K562 (cell line): Measurements from ENCODE around the gene ANKRD6. TPM values are rescaled to one million over a fixed set of nuclear protein-coding genes. Genes with fewer than 3 reads are reported as not detected.

ENCODE experiments used
- ATAC-seq: fragments of 200-7000 bp; cut with Tn5 transposase; 3 replicates; pipeline ENCODE4 v1.9.1; 2020; ENCODE audit warnings: moderate library complexity
- BruUV-seq: library from RNA; stranded (reverse); fragments of 400-500 nt; replicated peaks from 2 replicates; lab custom pipeline; 2021; lab: Mats Ljungman, UMichigan
- CTCF ChIA-PET: fragments of 300-600 bp; formaldehyde crosslinking; extraction: SDS; loops from one replicate; lab custom pipeline; 2021; ENCODE audit warnings: low intra/inter-chr PET ratio; lab: Yijun Ruan, JAX
- POLR2A ChIA-PET: fragments of 300-600, 350-650 bp; sonication (Branson Sonifier 250); formaldehyde crosslinking; extraction: SDS; loops from one replicate; lab custom pipeline; 2021; ENCODE audit warnings: antibody characterized with exemption, inconsistent platforms; lab: Yijun Ruan, JAX
- DNase-seq, 4 experiments: peaks; one replicate each; pipeline versions ENCODE4 v3.0.0 to v3.0.0-alpha.2; 2011 to 2018; ENCODE audit warnings: low spot score in 3 of 4, mixed read lengths in 3 of 4; ENCODE audit errors: extremely low read depth in 1 of 4
- FAIRE-seq: peaks from 2 replicates; lab custom pipeline; 2011; peaks lifted over from hg19 to GRCh38; lab: Jason Lieb, UNC
- H2AFZ ChIP-seq: 2 replicates; pipeline ENCODE4 v1.6.0; 2011; ENCODE audit warnings: low read depth, low read length, control low read depth, inconsistent platforms
- H3K27ac ChIP-seq: fragments of 200-600 bp; 3 replicates; pipeline ENCODE4 v1.8.0; 2011; ENCODE audit warnings: low read depth, mild to moderate bottlenecking, control low read depth, inconsistent platforms, low read length, moderate library complexity, mixed read lengths; ENCODE audit errors: extremely low read depth
- H3K27me3 ChIP-seq, 2 experiments: fragments of 300-600 bp in 1 of 2; 2 replicates in 1 of 2; 3 replicates in 1 of 2; pipeline versions ENCODE4 v1.6.0 to v1.8.0; 2011; ENCODE audit warnings: inconsistent platforms in 2 of 2, low read length in 2 of 2, mild to moderate bottlenecking in 1 of 2, mixed read lengths in 1 of 2, moderate library complexity in 1 of 2; ENCODE audit not compliant: control insufficient read depth in 2 of 2, insufficient read depth in 2 of 2
- H3K36me3 ChIP-seq: fragments of 300-600 bp; 3 replicates; pipeline ENCODE4 v1.8.0; 2011; ENCODE audit warnings: mild to moderate bottlenecking, low read length, inconsistent platforms; ENCODE audit not compliant: control insufficient read depth, insufficient read depth
- H3K4me1 ChIP-seq, 2 experiments: fragments of 200-600 bp in 1 of 2; replicated peaks in 1 of 2; 2 replicates in 1 of 2; 3 replicates in 1 of 2; pipeline versions ENCODE4 v1.5.1 to v1.8.0; 2011; ENCODE audit warnings: inconsistent platforms in 2 of 2, low read length in 2 of 2, mild to moderate bottlenecking in 1 of 2, mixed read lengths in 1 of 2, moderate library complexity in 1 of 2; ENCODE audit not compliant: control insufficient read depth in 2 of 2, insufficient read depth in 2 of 2
- H3K4me2 ChIP-seq: 2 replicates; pipeline ENCODE4 v1.6.1; 2011; ENCODE audit warnings: low read length, control low read depth, inconsistent platforms, mixed read lengths; ENCODE audit not compliant: insufficient read depth
- H3K4me3 ChIP-seq: fragments of 200-600 bp; sonication (generic), shearing (Covaris generic); 2 replicates; pipeline ENCODE4 v1.5.1; 2016; ENCODE audit warnings: control low read depth, inconsistent platforms
- H3K79me2 ChIP-seq: fragments of 200-600 bp; 3 replicates; pipeline ENCODE4 v1.8.0; 2011; ENCODE audit warnings: low read length, inconsistent platforms; ENCODE audit not compliant: control insufficient read depth, insufficient read depth
- H3K9ac ChIP-seq, 2 experiments: 2 replicates each; pipeline versions ENCODE4 v1.6.0 to v1.6.1; 2011; ENCODE audit warnings: low read depth in 2 of 2, low read length in 2 of 2, control low read depth in 1 of 2, inconsistent platforms in 1 of 2, mild to moderate bottlenecking in 1 of 2, mixed read lengths in 1 of 2; ENCODE audit not compliant: insufficient read depth in 1 of 2
- H3K9me1 ChIP-seq: one replicate; pipeline ENCODE4 v1.6.0; 2011; ENCODE audit warnings: inconsistent platforms, mild to moderate bottlenecking, low read length, moderate library complexity; ENCODE audit not compliant: control insufficient read depth, insufficient read depth
- H3K9me3 ChIP-seq: replicated peaks from 2 replicates; pipeline ENCODE4 v1.5.1; 2011; ENCODE audit warnings: low read depth, low read length, inconsistent platforms; ENCODE audit not compliant: control insufficient read depth, insufficient read depth
- H4K20me1 ChIP-seq: replicated peaks from 2 replicates; pipeline ENCODE4 v1.6.1; 2011; ENCODE audit warnings: low read length, inconsistent platforms, mixed read lengths; ENCODE audit not compliant: control insufficient read depth, insufficient read depth
- ASH1L ChIP-seq: fragments of 450-650 bp; IDR thresholded peaks from 2 replicates; pipeline ENCODE4 v1.6.1; 2018; ENCODE audit warnings: borderline replicate concordance, mild to moderate bottlenecking, low read depth; ENCODE audit not compliant: partially characterized antibody
- POLR2AphosphoS5 ChIP-seq: IDR thresholded peaks from 2 replicates; pipeline ENCODE4 v1.6.1; 2011; ENCODE audit warnings: mild to moderate bottlenecking, low read depth, low read length, moderate library complexity; ENCODE audit not compliant: control insufficient read depth, insufficient read depth
- XRCC3 ChIP-seq: fragments of 450-650 bp; IDR thresholded peaks from 2 replicates; pipeline ENCODE4 v1.6.1; 2017; ENCODE audit warnings: mild to moderate bottlenecking, moderate library complexity
- ZBTB34 ChIP-seq: fragments of 250-450 bp; sonication (Bioruptor Pico); IDR thresholded peaks from 2 replicates; pipeline ENCODE4 v1.8.0; 2021; ENCODE audit warnings: mild to moderate bottlenecking, moderate library complexity
- ZKSCAN1 ChIP-seq: fragments of 150-350 bp; IDR thresholded peaks from 2 replicates; pipeline ENCODE4 v1.6.1; 2016; ENCODE audit warnings: low read depth, low read length
- ZNF436 ChIP-seq: fragments of 250-450, 450-650 bp; sonication (Bioruptor Pico); formaldehyde crosslinking; IDR thresholded peaks from 2 replicates; pipeline ENCODE4 v1.7.0; 2020; ENCODE audit warnings: mild to moderate bottlenecking
- ZNF717 ChIP-seq: fragments of 250-450 bp; sonication (Bioruptor Pico); IDR thresholded peaks from 2 replicates; pipeline ENCODE4 v1.5.0; 2021
- ZNF79 ChIP-seq: fragments of 250-450 bp; sonication (Bioruptor Pico); IDR thresholded peaks from 2 replicates; pipeline ENCODE4 v1.4.0; 2020; ENCODE audit warnings: low read depth, mild to moderate bottlenecking, moderate library complexity
- WGBS: fragments of 100-300 bp; shearing (Covaris generic); methylation state at CpG from one replicate; pipeline ENCODE4 v1.1.6; 2016; ENCODE audit warnings: low coverage, mixed read lengths; ENCODE audit not compliant: insufficient coverage; ENCODE audit errors: missing lambda C conversion rate; 5-methylcytosine and 5-hydroxymethylcytosine counted together
- in situ Hi-C: fragments of 300-500 bp; cut with MboI; formaldehyde crosslinking; loops from 4 replicates; pipeline ENCODE4 v1.15.0; 2018; ENCODE audit warnings: inconsistent platforms, mixed read lengths
- intact Hi-C: fragments of 100-400 bp; cut with micrococcal nuclease; formaldehyde crosslinking; loops from 2 replicates; pipeline ENCODE4 v1.14.2; 2022
- polyA plus RNA-seq, 8 experiments: library from polyadenylated mRNA; depleted of rRNA in 4 of 8; stranded (reverse) in 5 of 8; unstranded in 3 of 8; fragments of >200 nt; fragmentation: Nextera tagmentation in 2 of 8; fragmentation: Illumina TruSeq in 1 of 8; extraction: Ambion mirVana in 2 of 8; extraction: Trizol in 1 of 8; gene quantifications; 2 replicates each; pipeline versions ENCODE4 v1.2.1 to v1.2.3, GENCODE V29; 2011 to 2014; ENCODE audit warnings: inconsistent platforms in 1 of 8, missing spikeins in 1 of 8
- total RNA-seq, 7 experiments: library from RNA; depleted of rRNA in 6 of 7; stranded (reverse); fragments of >200 nt in 6 of 7; fragmentation: Illumina TruSeq in 2 of 7; extraction: Trizol in 2 of 7; gene quantifications; 2 replicates each; pipeline versions ENCODE4 v1.2.1 to v1.2.3, GENCODE V29; 2011 to 2021; ENCODE audit warnings: low replicate concordance in 1 of 7

ANKRD6 gene
- total and polyA plus RNA-seq, 9 of the 15 experiments (the other 6 are each of a cell fraction or from before 2014, with no cell fraction given): 0.04 to 0.22 (median 0.08) TPM; not detected in 4

GRCh38 chr6:89582669-89583325 is 149.8 kb downstream of the ANKRD6 start (continued):
- TF ChIP-seq ZNF717 (CRISPR knock-in tag): no peak
- TF ChIP-seq, all 486 proteins: peak for 0

- ChIA-PET CTCF (no interaction called here), POLR2A (no interaction called here)
- H3K9me3 ChIP-seq: no peaks in the 10 kb centered on the region
- no peaks in the 10 kb centered on the region for H4K20me1 ChIP-seq
- H3K36me3 ChIP-seq: no peaks in the 10 kb centered on the region
- WGBS: 0% methylated on average over 2 of the region's 2 CpGs
- H3K4me3 ChIP-seq: no peak overlapping the region
- peaks cover 12 to 22% of the 10 kb centered on the region in 2 experiments; a peak in 4 of 5 replicates for H3K27me3 ChIP-seq
- no peaks in the 10 kb centered on the region for H3K79me2 ChIP-seq
- in situ Hi-C loops (no loop called here), intact Hi-C loops (no loop called here)
- DNase-seq (no peak), FAIRE-seq (no peak), ATAC-seq (no peak)
- no peak for TF ChIP-seq XRCC3
- H3K27ac ChIP-seq: no peak overlapping the region
- no peak overlapping the region for H3K4me2 ChIP-seq
- no TSS peak for BruUV-seq
- H3K4me1 ChIP-seq: no peaks in the 10 kb centered on the region
- H2AFZ ChIP-seq: no peak overlapping the region
- H3K9ac ChIP-seq: no peak overlapping the region
- H3K9me1 ChIP-seq: no peaks in the 10 kb centered on the region
Observed at GRCh38 chr6:89583559-89583958, 150.6 kb downstream of the ANKRD6 start.

- Histone ChIP-seq H4K20me1 (no peaks in the 10 kb centered on the region), H3K4me1 (no peaks in the 10 kb centered on the region), H3K36me3 (no peaks in the 10 kb centered on the region), H3K27ac (no peak overlapping the region), H2AFZ (no peak overlapping the region), H3K9me3 (no peaks in the 10 kb centered on the region), H3K79me2 (no peaks in the 10 kb centered on the region), H3K4me3 (no peak overlapping the region), H3K27me3 (peaks cover 8 to 25% of the 10 kb centered on the region in 2 experiments; a peak in 4 of 5 replicates), H3K9ac (no peak overlapping the region), H3K4me2 (no peak overlapping the region), H3K9me1 (no peaks in the 10 kb centered on the region)
- 0% methylated on average over 3 of the region's 3 CpGs for WGBS
- in situ Hi-C loops (no loop called here), intact Hi-C loops (no loop called here)
- no peak for DNase-seq
- ChIA-PET POLR2A (interaction anchor here (0.6 kb wide), 1 partner anchor 20 kb away, joined by 4 read pairs; no protein-coding TSS in a partner anchor), CTCF (no interaction called here)
- FAIRE-seq: no peak
- TF ChIP-seq ZNF436 (CRISPR knock-in tag): no peak
- no peak for TF ChIP-seq ZNF79
- no peak for TF ChIP-seq POLR2AphosphoS5
- TF ChIP-seq ZBTB34 (CRISPR knock-in tag): no peak
- TF ChIP-seq ASH1L: no peak
- TF ChIP-seq ZKSCAN1: no peak
- ATAC-seq: no peak
- BruUV-seq: no TSS peak
Observed at GRCh38 chr6:89584539-89584938, 151.6 kb downstream of the ANKRD6 start.
